Activated CD4-positive, CD25-positive, alpha-beta regulatory T cell treated with anti-CD3 and anti-CD28 coated beads, Interleukin-2, amount 50 U/mL, for 72 hours (primary cell): Measurements from ENCODE around the gene PLA2G7.

Experiments
- DNase-seq: peaks from one replicate; pipeline ENCODE4 v3.0.0; 2021

Gene PLA2G7

DNA sequence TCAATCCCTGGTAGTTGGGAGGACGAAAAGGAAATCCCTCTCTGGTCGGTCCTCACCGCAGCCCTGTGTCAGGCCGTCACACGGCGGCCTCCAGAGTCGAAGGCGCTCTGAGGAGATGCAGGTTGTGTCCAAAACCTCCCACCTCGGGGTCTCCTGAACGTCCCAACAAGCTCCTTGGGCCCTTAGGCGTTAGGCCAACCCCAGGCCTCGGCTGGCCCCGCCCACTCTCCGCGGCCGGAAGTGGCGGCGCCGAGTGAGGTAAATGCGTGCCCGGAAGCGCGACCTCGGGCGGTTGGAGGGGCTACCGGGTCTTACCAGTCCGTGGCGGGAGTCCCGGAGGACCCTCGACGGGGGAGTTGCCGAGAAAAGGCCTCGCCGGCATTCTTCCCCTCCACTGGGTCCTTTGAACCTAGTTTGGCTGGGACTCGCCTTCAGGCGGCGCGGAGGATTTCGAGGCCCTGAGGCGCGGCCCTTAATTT lies 47.5 kb downstream of the PLA2G7 start, which contains the start of gene TDRD6:
TSS of gene TDRD6 (plus strand) at position 267 of the 479 bp plus-strand sequence. CDS start 244 bp downstream, outside the sequence.
- DNase-seq, result no peak

DNA sequence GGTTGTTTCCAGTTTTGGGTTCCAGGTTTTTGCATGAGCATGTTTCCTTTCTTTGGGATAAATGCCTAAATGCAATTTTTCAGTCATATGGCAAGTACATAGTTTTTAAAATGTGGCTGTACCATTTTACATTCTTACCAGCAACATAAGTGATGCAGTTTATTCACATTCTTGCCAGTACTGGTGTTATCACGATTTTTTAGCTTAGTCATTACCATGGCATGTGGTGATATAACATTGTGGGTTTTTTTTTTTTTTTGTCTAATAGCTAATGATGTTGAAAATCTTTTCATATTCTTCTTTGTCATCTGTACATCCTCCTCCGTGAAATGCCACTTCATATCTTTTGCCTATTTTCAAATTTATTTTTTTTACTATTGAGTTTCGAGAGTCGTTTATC lies 50.4 kb downstream of the PLA2G7 start:
- DNase-seq, result no peak

DNA sequence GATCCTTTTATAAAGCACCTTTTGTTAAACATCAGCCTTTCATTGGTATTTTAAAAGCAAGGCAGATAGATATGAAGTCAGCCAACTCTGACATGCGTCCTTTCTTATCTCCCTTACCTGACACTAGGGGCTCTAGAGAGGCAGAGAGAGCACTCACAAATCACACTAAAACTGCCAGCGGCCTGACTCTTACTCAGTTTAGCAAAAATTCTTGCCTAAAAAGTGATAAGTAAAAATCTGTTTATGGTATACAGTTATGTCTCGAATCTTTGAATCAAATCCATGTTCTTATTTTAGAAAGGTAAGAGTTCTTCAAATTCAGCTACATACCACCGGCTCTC lies 57.9 kb downstream of the PLA2G7 start:
- DNase-seq, result no peak

DNA sequence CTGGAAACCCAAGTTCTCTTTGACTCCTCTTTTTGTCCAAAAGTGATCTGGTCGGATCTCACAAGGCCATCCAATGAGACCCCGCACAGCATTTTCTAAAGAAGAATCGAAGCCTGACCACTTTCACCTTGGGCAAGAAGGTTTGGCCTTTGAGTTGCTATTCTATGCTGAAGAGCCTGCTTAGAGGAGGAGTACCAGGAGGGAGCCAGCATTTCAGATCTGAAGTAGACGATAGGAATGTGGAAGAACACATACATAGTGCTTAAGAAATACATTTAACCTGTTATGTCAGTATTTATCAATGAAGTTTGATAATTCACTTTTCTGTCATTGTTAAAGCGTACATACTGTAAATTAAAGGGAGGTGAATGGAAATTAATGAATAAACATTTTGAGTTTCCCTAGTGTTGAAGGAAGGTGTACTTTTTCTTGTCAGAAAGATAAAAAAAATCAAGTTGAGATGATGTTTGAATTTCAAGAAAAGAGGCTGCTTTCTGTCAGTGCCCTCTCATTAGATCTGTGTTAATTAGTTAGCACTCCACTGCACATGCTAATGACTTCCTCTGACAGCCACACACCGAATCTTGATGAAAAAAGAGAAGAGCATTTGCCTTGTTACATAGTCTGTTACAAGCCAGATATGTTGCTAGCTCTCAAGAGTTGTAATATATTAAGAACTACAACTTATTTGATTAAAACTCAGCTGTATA lies 58.4 kb downstream of the PLA2G7 start:
- DNase-seq, result no peak

DNA sequence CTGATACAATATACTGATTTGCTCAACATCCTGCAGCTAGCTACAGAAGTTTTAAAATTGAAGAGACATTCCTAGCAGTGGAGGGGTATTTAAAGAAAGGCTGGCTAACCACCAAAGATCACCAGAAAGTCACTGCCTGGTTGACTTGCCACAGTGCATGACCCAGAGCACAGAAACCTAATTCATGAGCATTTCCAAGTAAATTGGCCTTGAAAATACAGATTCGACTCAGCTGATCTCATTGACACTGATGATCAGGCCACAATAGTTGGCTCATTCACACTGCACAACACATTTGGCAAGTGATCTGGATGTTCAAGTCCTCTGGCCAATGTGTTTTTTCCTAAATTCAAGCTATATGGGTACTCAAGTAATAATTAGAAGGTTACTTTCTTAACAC lies 60.8 kb downstream of the PLA2G7 start:
- no peak for DNase-seq

DNA sequence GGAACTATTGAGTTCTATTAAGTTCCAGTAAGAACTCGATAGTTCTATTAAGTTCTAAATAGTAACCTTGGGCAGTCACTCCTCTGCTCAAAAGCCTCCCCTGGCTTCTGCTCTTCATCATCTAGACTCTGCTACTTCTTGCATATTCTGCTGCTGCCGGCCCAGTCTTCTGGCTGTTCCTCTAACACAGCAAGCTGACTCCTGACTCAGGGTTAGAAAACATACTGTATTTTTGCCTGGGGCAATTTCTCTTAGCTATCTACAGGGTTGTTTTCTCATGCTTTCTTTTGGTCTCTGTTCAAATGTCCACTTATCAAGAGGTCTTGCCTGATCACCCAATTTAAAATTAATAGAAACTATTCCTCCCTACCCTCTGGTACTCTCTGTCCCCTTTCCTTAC lies 67.8 kb downstream of the PLA2G7 start:
- no peak for DNase-seq

DNA sequence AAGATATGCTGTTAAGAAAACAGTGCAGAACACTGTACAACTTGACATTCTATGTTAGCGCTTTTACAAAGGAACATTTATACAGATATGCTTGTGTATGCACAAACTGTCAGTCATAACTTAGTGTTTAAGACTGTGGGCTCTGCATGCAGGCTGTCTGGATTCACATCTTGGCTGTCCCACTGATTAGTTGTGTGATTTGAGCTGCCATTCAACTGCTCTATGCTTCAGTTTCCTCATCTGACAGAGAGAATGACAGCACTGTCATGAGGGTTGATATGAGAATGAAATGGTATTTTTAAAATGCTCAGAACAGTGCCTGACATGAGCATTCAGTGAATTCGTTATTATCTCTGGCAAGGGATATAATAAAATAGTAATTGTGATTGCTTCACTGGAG lies 73.7 kb downstream of the PLA2G7 start:
- no peak for DNase-seq

DNA sequence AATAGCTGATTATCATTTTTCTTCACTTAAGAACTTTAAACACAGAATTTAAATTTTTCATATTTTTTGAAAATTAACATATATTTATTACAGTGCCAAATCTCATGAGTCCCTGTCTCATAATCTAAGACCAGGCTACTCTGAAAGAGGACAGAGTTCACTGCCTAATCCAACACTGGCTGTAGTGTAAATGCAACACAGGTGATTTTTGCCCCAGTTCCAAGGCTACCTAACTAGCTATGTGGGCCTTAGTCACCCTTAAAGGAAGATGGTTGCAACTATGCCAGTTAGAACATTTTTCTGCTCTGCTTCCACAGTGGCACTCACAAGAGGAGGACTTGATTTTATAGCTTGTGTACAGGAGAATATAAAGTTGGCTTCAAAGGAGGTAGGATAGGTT lies 77.5 kb downstream of the PLA2G7 start:
- no peak for DNase-seq

DNA sequence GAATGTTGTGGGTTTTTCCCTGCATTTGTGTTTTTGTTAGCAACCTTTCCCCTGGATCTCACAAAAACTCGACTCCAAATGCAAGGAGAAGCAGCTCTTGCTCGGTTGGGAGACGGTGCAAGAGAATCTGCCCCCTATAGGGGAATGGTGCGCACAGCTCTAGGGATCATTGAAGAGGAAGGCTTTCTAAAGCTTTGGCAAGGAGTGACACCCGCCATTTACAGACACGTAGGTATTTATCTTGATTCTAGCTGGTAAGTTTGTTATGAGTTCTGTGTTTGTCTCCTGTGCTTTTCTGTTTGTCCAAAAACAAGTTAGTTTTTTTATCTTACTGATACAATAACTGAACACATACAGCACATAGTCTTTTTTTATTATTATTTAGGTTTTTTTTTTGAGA lies 79.4 kb downstream of the PLA2G7 start:
- no peak for DNase-seq
